Measurements from ENCODE around the gene LEPROT. TPM values are rescaled to one million over a fixed set of nuclear protein-coding genes. Genes with fewer than 3 reads are reported as not detected.
A peak's percentile ranks its signal among the peaks of the same experiment; 100 is the strongest.
"Not testable (repeated sequence)": the region's sequence is repeated elsewhere in the genome, so short reads cannot be mapped to it uniquely, and the experiment has no call there.

Gene LEPROT
- total and polyA plus RNA-seq, 8 donors: 16.9 to 45.5 (median 30.3) TPM

DNA sequence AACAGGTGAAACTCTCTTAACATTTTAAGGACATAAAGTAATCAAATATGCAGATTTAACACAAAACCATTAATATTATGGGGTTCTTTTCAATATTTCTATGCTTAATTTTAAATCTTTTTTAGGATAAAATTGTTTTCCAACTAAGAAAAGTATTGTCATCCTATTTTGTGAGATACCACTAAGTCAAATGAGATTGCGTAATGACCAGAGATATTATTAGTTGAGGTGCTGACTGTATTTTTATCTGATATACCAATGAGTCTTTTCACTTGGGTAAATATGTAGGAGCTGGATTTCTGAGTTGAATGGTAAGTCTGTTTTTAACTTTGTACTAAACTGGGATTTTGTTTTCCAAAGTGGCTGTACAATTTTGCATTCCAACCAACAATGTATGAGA, 25.4 kb downstream of the LEPROT start:
- FAIRE-seq (no peak), DNase-seq (no peak), ATAC-seq (no peak)
- Histone ChIP-seq H3K27me3 (no peaks in the 10 kb centered on the region), H3K4me3 (no peak overlapping the region), H3K4me1 (no peaks in the 10 kb centered on the region), H3K27ac (no peak overlapping the region), H3K9me3 (no peaks in the 10 kb centered on the region), H3K36me3 (no peaks in the 10 kb centered on the region)
- intact Hi-C loops (cut with DNase I): no loop called here
- TF ChIP-seq, protein P1, sequence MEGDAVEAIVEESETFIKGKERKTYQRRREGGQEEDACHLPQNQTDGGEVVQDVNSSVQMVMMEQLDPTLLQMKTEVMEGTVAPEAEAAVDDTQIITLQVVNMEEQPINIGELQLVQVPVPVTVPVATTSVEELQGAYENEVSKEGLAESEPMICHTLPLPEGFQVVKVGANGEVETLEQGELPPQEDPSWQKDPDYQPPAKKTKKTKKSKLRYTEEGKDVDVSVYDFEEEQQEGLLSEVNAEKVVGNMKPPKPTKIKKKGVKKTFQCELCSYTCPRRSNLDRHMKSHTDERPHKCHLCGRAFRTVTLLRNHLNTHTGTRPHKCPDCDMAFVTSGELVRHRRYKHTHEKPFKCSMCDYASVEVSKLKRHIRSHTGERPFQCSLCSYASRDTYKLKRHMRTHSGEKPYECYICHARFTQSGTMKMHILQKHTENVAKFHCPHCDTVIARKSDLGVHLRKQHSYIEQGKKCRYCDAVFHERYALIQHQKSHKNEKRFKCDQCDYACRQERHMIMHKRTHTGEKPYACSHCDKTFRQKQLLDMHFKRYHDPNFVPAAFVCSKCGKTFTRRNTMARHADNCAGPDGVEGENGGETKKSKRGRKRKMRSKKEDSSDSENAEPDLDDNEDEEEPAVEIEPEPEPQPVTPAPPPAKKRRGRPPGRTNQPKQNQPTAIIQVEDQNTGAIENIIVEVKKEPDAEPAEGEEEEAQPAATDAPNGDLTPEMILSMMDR (IDR thresholded peaks at IDR 0.05): no peak
- 98 to 99% methylated on average over 1 of the region's 1 CpG for WGBS, 2 donors

DNA sequence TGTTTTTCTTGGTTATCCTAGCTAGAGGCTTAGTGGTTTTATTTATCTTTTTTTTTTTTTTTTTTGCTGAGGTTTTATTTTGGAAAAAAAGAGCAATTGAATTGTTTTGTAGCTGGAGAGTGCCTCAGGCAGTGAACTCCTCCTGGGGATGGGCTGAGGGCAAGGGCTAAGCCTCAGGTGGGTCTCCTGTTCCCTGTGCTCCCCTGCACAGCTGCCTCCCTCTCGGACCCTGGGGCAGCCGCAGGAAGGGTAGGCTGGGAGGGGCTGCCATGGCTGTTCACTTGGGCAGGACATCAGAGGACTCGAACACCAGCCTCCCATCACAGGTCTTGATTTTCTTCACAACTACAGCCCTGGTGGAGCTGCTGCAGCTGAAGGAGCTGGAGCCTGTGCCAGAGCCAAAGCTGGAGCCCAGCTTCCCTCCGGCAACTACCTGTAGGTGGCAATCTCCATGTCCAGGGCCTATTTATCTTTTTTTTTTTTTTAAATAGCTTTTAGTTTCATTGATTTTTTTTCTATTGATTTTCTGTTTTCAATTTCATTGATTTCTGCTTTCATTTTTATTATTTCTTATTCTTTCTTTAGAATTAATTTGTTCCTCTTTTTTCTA, 28.9 kb downstream of the LEPROT start:
- FAIRE-seq: no peak

DNA sequence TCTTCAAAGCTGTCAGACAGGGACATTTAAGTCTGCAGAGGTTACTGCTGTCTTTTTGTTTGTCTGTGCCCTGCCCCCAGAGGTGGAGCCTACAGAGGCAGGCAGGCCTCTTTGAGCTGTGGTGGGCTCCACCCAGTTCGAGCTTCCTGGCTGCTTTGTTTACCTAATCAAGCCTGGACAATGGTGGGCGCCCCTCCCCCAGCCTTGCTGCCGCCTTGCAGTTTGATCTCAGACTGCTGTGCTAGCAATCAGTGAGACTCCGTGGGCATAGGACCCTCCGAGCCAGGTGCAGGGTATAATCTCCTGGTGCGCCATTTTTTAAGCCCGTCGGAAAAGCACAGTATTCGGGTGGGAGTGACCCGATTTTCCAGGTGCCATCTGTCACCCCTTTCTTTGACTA, 35.2 kb downstream of the LEPROT start:
- DNase-seq: not testable (repeated sequence)
- WGBS, 2 donors: 77 to 81% methylated on average over 9 to 10 of the region's 10 CpGs

More for the DNA sequence above, 28.9 kb downstream of the LEPROT start:
- no peak overlapping the region for H3K4me3 ChIP-seq
- H3K27me3 ChIP-seq: no peaks in the 10 kb centered on the region
- H3K9me3 ChIP-seq: no peaks in the 10 kb centered on the region
- no peak overlapping the region for H3K27ac ChIP-seq
- H3K36me3 ChIP-seq: no peaks in the 10 kb centered on the region
- peak in 3 of 4 donors; percentile 45 to 71 (median 56) for ATAC-seq
- TF ChIP-seq, protein P1 (IDR thresholded peaks at IDR 0.05): peak in 1 of 4 donors; percentile 11
- WGBS, 2 donors: 65 to 76% methylated on average over 4 of the region's 4 CpGs
- DNase-seq: peak in 4 of 6 donors; percentile 21 to 46 (median 32)
- intact Hi-C loops (cut with DNase I): no loop called here
- no peaks in the 10 kb centered on the region for H3K4me1 ChIP-seq

DNA sequence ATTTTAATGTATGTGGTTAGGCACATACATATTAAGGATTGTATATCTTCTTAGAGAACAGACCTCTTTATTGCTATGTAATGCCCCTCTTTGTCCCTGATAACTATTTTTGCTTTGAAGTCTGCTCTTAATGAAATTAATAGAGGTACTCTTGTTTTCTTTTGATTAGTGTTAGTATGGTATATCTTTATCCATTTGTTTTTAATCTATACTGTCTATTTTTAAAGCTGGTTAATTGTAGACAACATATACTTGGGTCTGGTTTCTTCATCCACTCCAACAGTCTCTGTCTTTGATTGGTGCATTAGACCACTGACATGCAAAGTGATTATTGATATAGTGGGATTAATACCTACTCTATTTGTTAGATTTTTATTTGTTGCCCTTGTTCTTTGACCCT, 36.0 kb downstream of the LEPROT start:
- FAIRE-seq (no peak), DNase-seq (no peak), ATAC-seq (no peak)
- H3K4me1 ChIP-seq: no peaks in the 10 kb centered on the region
- TF ChIP-seq, protein P1 (IDR thresholded peaks at IDR 0.05): no peak
- intact Hi-C loops (cut with DNase I): no loop called here
- H3K27me3 ChIP-seq: no peaks in the 10 kb centered on the region
- H3K36me3 ChIP-seq: no peaks in the 10 kb centered on the region
- H3K9me3 ChIP-seq: no peaks in the 10 kb centered on the region
- no peak overlapping the region for H3K27ac ChIP-seq
- no peak overlapping the region for H3K4me3 ChIP-seq

More for the DNA sequence above, 35.2 kb downstream of the LEPROT start:
- ATAC-seq; intact Hi-C loops (cut with DNase I); H3K4me1 ChIP-seq; H3K9me3 ChIP-seq; H3K36me3 ChIP-seq; H3K4me3 ChIP-seq; H3K27me3 ChIP-seq; H3K27ac ChIP-seq; FAIRE-seq: not testable (repeated sequence)

DNA sequence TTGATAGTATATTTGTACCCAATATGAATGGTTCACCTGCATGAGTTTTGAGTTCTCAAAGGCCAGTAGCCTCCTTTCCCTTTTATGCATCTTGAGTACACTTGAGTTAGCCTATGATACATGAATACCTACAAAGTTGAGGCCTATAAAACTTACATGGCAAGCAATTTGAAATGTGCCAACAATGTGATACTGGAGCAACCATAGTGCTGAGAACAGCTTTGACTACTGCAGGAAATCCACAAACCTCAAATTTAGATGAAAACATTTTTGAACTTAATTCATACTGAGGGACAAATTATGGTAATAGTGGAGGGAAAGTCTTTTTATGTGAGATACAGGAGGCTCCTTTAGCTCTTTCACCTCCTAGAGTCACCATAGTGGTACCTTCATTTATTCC, 37.4 kb downstream of the LEPROT start:
- FAIRE-seq: no peak
- no peaks in the 10 kb centered on the region for H3K4me1 ChIP-seq

More for the DNA sequence above, 37.4 kb downstream of the LEPROT start:
- DNase-seq (no peak), ATAC-seq (no peak)
- Histone ChIP-seq H3K27me3 (no peaks in the 10 kb centered on the region), H3K36me3 (no peaks in the 10 kb centered on the region), H3K4me3 (no peak overlapping the region), H3K27ac (no peak overlapping the region), H3K9me3 (no peaks in the 10 kb centered on the region)
- intact Hi-C loops (cut with DNase I): no loop called here
- TF ChIP-seq, protein P1 (IDR thresholded peaks at IDR 0.05): no peak

All from pancreas (tissue), 10 donors.